Measurements from ENCODE around the gene ITGB2. TPM values are rescaled to one million over a fixed set of nuclear protein-coding genes. Genes with fewer than 3 reads are reported as not detected.

The ITGB2 gene
- polyA plus RNA-seq, 1 of the 3 experiments (the other 2 are of a cell fraction) = 0.77 TPM

GRCh38 chr21:44951186-44951915, 30.7 kb upstream of the ITGB2 start:
- no peak overlapping the region for H3K4me2 ChIP-seq
- DNase-seq = no peak
- H3F3A ChIP-seq (replicated peaks; ENCODE audit: insufficient read depth) = no peaks in the 10 kb centered on the region
- no peak overlapping the region for H3K9ac ChIP-seq
- WGBS (ENCODE audit: low lambda C conversion rate) = 98% methylated on average over 22 of the region's 31 CpGs
- no peaks in the 10 kb centered on the region for H3K9me3 ChIP-seq
- H4K20me1 ChIP-seq (ENCODE audit: insufficient read depth) = peaks cover 26% of the 10 kb centered on the region
- TF ChIP-seq, protein P1, sequence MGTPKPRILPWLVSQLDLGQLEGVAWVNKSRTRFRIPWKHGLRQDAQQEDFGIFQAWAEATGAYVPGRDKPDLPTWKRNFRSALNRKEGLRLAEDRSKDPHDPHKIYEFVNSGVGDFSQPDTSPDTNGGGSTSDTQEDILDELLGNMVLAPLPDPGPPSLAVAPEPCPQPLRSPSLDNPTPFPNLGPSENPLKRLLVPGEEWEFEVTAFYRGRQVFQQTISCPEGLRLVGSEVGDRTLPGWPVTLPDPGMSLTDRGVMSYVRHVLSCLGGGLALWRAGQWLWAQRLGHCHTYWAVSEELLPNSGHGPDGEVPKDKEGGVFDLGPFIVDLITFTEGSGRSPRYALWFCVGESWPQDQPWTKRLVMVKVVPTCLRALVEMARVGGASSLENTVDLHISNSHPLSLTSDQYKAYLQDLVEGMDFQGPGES (IDR thresholded peaks at IDR 0.05; ENCODE audit: low read depth, low read length) = no peak
- TF ChIP-seq SMC3 (IDR thresholded peaks at IDR 0.05; ENCODE audit: low read depth, low read length) = no peak
- no peak for TF ChIP-seq CTCF (IDR thresholded peaks at IDR 0.05)
- no peak for TF ChIP-seq GATA2 (CRISPR knock-in tag; IDR thresholded peaks at IDR 0.05)
- TF ChIP-seq FOXM1 (IDR thresholded peaks at IDR 0.05; ENCODE audit: low read depth) = no peak
- TF ChIP-seq TAF1 (IDR thresholded peaks at IDR 0.05; ENCODE audit: borderline replicate concordance, low read depth, low read length) = no peak
- TF ChIP-seq MAX (IDR thresholded peaks at IDR 0.05; ENCODE audit: low read depth) = no peak
- no peak for TF ChIP-seq RCOR1 (IDR thresholded peaks at IDR 0.05; ENCODE audit: low read length)
- no peak for TF ChIP-seq SIN3A (IDR thresholded peaks at IDR 0.05; ENCODE audit: borderline replicate concordance, low read depth, low read length)
- TF ChIP-seq, protein P2, sequence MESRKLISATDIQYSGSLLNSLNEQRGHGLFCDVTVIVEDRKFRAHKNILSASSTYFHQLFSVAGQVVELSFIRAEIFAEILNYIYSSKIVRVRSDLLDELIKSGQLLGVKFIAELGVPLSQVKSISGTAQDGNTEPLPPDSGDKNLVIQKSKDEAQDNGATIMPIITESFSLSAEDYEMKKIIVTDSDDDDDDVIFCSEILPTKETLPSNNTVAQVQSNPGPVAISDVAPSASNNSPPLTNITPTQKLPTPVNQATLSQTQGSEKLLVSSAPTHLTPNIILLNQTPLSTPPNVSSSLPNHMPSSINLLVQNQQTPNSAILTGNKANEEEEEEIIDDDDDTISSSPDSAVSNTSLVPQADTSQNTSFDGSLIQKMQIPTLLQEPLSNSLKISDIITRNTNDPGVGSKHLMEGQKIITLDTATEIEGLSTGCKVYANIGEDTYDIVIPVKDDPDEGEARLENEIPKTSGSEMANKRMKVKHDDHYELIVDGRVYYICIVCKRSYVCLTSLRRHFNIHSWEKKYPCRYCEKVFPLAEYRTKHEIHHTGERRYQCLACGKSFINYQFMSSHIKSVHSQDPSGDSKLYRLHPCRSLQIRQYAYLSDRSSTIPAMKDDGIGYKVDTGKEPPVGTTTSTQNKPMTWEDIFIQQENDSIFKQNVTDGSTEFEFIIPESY (IDR thresholded peaks at IDR 0.05; ENCODE audit: borderline replicate concordance, low read depth) = no peak
- no peak for TF ChIP-seq NFIC (IDR thresholded peaks at IDR 0.05; ENCODE audit: borderline replicate concordance)
- H3K79me2 ChIP-seq (ENCODE audit: insufficient read depth) = peaks cover 49% of the 10 kb centered on the region; the same call in 1 of the 2 replicates
- no peak overlapping the region for H3K4me3 ChIP-seq (ENCODE audit: low read depth in 2 of 2, low read length in 1 of 2)
- H3K27ac ChIP-seq (ENCODE audit: low read depth in 2 of 2, low read length in 1 of 2) = no peak overlapping the region
- ChIA-PET POLR2A (no interaction called here), CTCF (interaction anchor here (1.1 to 16.8 kb wide), 7 partner anchors 10 to 187 kb away, joined by 3 to 357 read pairs (median 14); partner anchors contain the start of gene SLX9)
- H3K27me3 ChIP-seq (ENCODE audit: insufficient read depth) = no peaks in the 10 kb centered on the region
- H3K9me2 ChIP-seq = no peaks in the 10 kb centered on the region
- peaks cover 4 to 44% of the 10 kb centered on the region in 2 experiments for H3K36me3 ChIP-seq (replicated peaks in 1 of 2; ENCODE audit: control insufficient read depth in 1 of 2, insufficient read depth in 2 of 2, low read length in 1 of 2)
- H2AFZ ChIP-seq (ENCODE audit: low read depth) = no peak overlapping the region
- H3K4me1 ChIP-seq (ENCODE audit: control insufficient read depth in 1 of 2, insufficient read depth in 2 of 2, low read depth in 1 of 2, low read length in 1 of 2) = peaks cover 0 to 2% of the 10 kb centered on the region in 2 experiments; a peak in 1 of 4 replicates
